ENCODE data around the gene PCNX2.

DNA sequence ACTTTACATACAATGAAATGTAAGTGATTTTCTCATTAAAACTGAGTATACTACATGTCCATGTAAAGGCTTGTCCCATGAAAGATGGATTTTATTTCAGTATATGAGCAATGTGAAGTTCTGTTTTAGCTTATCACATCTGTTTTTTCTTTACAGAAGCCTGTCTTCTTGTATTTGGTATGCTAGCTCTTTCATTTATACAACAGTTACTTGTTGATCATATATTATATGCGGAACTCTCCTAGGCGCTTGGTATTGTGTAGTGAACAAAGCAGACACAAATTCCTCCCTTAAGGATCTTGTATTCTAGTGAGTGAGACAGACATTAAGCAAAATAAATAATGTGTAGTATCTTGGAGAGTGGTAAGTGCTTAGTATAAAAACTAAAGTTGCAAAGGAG is 42.6 kb upstream of the PCNX2 start:
- TF ChIP-seq NFE2L1 (CRISPR knock-in tag; IDR thresholded peaks at IDR 0.05): no peak
- no peak for TF ChIP-seq ZSCAN18 (CRISPR knock-in tag; IDR thresholded peaks at IDR 0.05)
- TF ChIP-seq HMGA2 (CRISPR knock-in tag; IDR thresholded peaks at IDR 0.05): no peak
- no peak for TF ChIP-seq CBFB (CRISPR knock-in tag; IDR thresholded peaks at IDR 0.05; ENCODE audit: low read depth)
- TF ChIP-seq USF2 (CRISPR knock-in tag; IDR thresholded peaks at IDR 0.05): no peak
- TF ChIP-seq, protein P1, sequence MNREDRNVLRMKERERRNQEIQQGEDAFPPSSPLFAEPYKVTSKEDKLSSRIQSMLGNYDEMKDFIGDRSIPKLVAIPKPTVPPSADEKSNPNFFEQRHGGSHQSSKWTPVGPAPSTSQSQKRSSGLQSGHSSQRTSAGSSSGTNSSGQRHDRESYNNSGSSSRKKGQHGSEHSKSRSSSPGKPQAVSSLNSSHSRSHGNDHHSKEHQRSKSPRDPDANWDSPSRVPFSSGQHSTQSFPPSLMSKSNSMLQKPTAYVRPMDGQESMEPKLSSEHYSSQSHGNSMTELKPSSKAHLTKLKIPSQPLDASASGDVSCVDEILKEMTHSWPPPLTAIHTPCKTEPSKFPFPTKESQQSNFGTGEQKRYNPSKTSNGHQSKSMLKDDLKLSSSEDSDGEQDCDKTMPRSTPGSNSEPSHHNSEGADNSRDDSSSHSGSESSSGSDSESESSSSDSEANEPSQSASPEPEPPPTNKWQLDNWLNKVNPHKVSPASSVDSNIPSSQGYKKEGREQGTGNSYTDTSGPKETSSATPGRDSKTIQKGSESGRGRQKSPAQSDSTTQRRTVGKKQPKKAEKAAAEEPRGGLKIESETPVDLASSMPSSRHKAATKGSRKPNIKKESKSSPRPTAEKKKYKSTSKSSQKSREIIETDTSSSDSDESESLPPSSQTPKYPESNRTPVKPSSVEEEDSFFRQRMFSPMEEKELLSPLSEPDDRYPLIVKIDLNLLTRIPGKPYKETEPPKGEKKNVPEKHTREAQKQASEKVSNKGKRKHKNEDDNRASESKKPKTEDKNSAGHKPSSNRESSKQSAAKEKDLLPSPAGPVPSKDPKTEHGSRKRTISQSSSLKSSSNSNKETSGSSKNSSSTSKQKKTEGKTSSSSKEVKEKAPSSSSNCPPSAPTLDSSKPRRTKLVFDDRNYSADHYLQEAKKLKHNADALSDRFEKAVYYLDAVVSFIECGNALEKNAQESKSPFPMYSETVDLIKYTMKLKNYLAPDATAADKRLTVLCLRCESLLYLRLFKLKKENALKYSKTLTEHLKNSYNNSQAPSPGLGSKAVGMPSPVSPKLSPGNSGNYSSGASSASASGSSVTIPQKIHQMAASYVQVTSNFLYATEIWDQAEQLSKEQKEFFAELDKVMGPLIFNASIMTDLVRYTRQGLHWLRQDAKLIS (CRISPR knock-in tag; IDR thresholded peaks at IDR 0.05; ENCODE audit: borderline replicate concordance): no peak
- TF ChIP-seq NR1H2 (CRISPR knock-in tag; IDR thresholded peaks at IDR 0.05): no peak
- TF ChIP-seq, protein P2, sequence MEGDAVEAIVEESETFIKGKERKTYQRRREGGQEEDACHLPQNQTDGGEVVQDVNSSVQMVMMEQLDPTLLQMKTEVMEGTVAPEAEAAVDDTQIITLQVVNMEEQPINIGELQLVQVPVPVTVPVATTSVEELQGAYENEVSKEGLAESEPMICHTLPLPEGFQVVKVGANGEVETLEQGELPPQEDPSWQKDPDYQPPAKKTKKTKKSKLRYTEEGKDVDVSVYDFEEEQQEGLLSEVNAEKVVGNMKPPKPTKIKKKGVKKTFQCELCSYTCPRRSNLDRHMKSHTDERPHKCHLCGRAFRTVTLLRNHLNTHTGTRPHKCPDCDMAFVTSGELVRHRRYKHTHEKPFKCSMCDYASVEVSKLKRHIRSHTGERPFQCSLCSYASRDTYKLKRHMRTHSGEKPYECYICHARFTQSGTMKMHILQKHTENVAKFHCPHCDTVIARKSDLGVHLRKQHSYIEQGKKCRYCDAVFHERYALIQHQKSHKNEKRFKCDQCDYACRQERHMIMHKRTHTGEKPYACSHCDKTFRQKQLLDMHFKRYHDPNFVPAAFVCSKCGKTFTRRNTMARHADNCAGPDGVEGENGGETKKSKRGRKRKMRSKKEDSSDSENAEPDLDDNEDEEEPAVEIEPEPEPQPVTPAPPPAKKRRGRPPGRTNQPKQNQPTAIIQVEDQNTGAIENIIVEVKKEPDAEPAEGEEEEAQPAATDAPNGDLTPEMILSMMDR (IDR thresholded peaks at IDR 0.05): no peak
- no peak for TF ChIP-seq FOXJ3 (CRISPR knock-in tag; IDR thresholded peaks at IDR 0.05; ENCODE audit: borderline replicate concordance)
- TF ChIP-seq SP1 (CRISPR knock-in tag; conservative IDR thresholded peaks at IDR 0.05): no peak
- TF ChIP-seq GTF2I (CRISPR knock-in tag; conservative IDR thresholded peaks at IDR 0.05): no peak
- TF ChIP-seq ATF1 (CRISPR knock-in tag; IDR thresholded peaks at IDR 0.05): no peak
- TF ChIP-seq, protein P3, sequence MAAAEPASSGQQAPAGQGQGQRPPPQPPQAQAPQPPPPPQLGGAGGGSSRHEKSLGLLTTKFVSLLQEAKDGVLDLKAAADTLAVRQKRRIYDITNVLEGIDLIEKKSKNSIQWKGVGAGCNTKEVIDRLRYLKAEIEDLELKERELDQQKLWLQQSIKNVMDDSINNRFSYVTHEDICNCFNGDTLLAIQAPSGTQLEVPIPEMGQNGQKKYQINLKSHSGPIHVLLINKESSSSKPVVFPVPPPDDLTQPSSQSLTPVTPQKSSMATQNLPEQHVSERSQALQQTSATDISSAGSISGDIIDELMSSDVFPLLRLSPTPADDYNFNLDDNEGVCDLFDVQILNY (CRISPR knock-in tag; IDR thresholded peaks at IDR 0.05): no peak

All from WTC11 (cell line).